WERI-Rb-1 (cell line): ENCODE measurements around the gene CLIC5.

Source experiments
- DNase-seq: peaks from one replicate; pipeline ENCODE4 v3.0.0-alpha.2; 2020
- H3K27ac ChIP-seq: fragments of 250-450 bp; sonication (Bioruptor Pico); 2 replicates; pipeline ENCODE4 v1.5.1; 2020; ENCODE audit warnings: mild to moderate bottlenecking, moderate library complexity
- H3K27me3 ChIP-seq: fragments of 250-450 bp; sonication (Bioruptor Pico); 2 replicates; pipeline ENCODE4 v1.5.1; 2021; ENCODE audit warnings: mild to moderate bottlenecking, low read depth, moderate library complexity; ENCODE audit not compliant: insufficient read depth, severe bottlenecking
- H3K36me3 ChIP-seq: fragments of 250-450 bp; sonication (Bioruptor Pico); 2 replicates; pipeline ENCODE4 v1.5.1; 2020; ENCODE audit warnings: mild to moderate bottlenecking, moderate library complexity
- H3K4me3 ChIP-seq: 2 replicates; pipeline ENCODE4 v1.5.1; 2011; ENCODE audit warnings: low read depth, mild to moderate bottlenecking, control low read depth, low read length
- H3K9me3 ChIP-seq: fragments of 250-450 bp; sonication (Bioruptor Pico); 2 replicates; pipeline ENCODE4 v1.5.1; 2021; ENCODE audit warnings: mild to moderate bottlenecking, moderate library complexity; ENCODE audit not compliant: severe bottlenecking
- TF ChIP-seq, protein P1 (sequence below): IDR thresholded peaks from 2 replicates; pipeline ENCODE4 v1.5.1; 2011; ENCODE audit warnings: low read depth, mild to moderate bottlenecking, control low read depth, inconsistent platforms, low read length

CLIC5 gene

GRCh38 chr6:45984788-45985425, 30.8 kb downstream of the CLIC5 start:
- no peak for DNase-seq
- H3K4me3 ChIP-seq: no peak overlapping the region
- no peak overlapping the region for H3K27ac ChIP-seq
- TF ChIP-seq, protein P1, sequence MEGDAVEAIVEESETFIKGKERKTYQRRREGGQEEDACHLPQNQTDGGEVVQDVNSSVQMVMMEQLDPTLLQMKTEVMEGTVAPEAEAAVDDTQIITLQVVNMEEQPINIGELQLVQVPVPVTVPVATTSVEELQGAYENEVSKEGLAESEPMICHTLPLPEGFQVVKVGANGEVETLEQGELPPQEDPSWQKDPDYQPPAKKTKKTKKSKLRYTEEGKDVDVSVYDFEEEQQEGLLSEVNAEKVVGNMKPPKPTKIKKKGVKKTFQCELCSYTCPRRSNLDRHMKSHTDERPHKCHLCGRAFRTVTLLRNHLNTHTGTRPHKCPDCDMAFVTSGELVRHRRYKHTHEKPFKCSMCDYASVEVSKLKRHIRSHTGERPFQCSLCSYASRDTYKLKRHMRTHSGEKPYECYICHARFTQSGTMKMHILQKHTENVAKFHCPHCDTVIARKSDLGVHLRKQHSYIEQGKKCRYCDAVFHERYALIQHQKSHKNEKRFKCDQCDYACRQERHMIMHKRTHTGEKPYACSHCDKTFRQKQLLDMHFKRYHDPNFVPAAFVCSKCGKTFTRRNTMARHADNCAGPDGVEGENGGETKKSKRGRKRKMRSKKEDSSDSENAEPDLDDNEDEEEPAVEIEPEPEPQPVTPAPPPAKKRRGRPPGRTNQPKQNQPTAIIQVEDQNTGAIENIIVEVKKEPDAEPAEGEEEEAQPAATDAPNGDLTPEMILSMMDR: no peak
- no peaks in the 10 kb centered on the region for H3K27me3 ChIP-seq
- H3K36me3 ChIP-seq: no peaks in the 10 kb centered on the region
- H3K9me3 ChIP-seq: no peaks in the 10 kb centered on the region

GRCh38 chr6:45984347-45984746, 31.3 kb downstream of the CLIC5 start:
- Histone ChIP-seq H3K36me3 (no peaks in the 10 kb centered on the region), H3K27me3 (no peaks in the 10 kb centered on the region), H3K9me3 (no peaks in the 10 kb centered on the region), H3K4me3 (no peak overlapping the region), H3K27ac (no peak overlapping the region)
- TF ChIP-seq, protein P1: no peak
- DNase-seq: no peak

GRCh38 chr6:45983062-45983461, 32.6 kb downstream of the CLIC5 start:
- TF ChIP-seq, protein P1: no peak
- Histone ChIP-seq H3K9me3 (no peaks in the 10 kb centered on the region), H3K27me3 (no peaks in the 10 kb centered on the region), H3K36me3 (no peaks in the 10 kb centered on the region), H3K27ac (no peak overlapping the region), H3K4me3 (no peak overlapping the region)
- no peak for DNase-seq

- TF ChIP-seq, protein P1: no peak
- Histone ChIP-seq H3K36me3 (no peaks in the 10 kb centered on the region), H3K27me3 (no peaks in the 10 kb centered on the region), H3K4me3 (no peak overlapping the region), H3K9me3 (no peaks in the 10 kb centered on the region), H3K27ac (no peak overlapping the region)
- DNase-seq: no peak
These were observed 33.2 kb downstream of the CLIC5 start for GRCh38 chr6:45982280-45983036.

GRCh38 chr6:45981046-45981445, 34.6 kb downstream of the CLIC5 start:
- Histone ChIP-seq H3K36me3 (no peaks in the 10 kb centered on the region), H3K27ac (no peak overlapping the region), H3K9me3 (no peaks in the 10 kb centered on the region), H3K27me3 (no peaks in the 10 kb centered on the region), H3K4me3 (no peak overlapping the region)
- DNase-seq: no peak
- TF ChIP-seq, protein P1: no peak

- TF ChIP-seq, protein P1: no peak
- Histone ChIP-seq H3K9me3 (no peaks in the 10 kb centered on the region), H3K4me3 (no peak overlapping the region), H3K36me3 (no peaks in the 10 kb centered on the region), H3K27ac (peak overlapping the region; percentile 59), H3K27me3 (no peaks in the 10 kb centered on the region)
- peak; percentile 90 for DNase-seq
These were observed 36.3 kb downstream of the CLIC5 start for GRCh38 chr6:45979311-45979710.
